ES-I3 (cell line): Measurements from ENCODE around the gene TRIM69.
"Not testable (repeated sequence)": the region's sequence is repeated elsewhere in the genome, so short reads cannot be mapped to it uniquely, and the experiment has no call there.

ENCODE experiments used
- H3K36me3 ChIP-seq: 2 replicates; pipeline ENCODE4 v1.6.1; 2013; ENCODE audit warnings: mild to moderate bottlenecking, low read length, control low read depth, moderate library complexity; ENCODE audit not compliant: insufficient read depth
- H3K4me1 ChIP-seq: 2 replicates; pipeline ENCODE4 v1.6.1; 2013; ENCODE audit warnings: mild to moderate bottlenecking, control low read depth, low read length; ENCODE audit not compliant: insufficient read depth
- H3K9ac ChIP-seq: 2 replicates; pipeline ENCODE4 v1.6.1; 2013; ENCODE audit warnings: low read depth, mild to moderate bottlenecking, low read length, moderate library complexity
- H3K9me3 ChIP-seq: 2 replicates; pipeline ENCODE4 v1.6.1; 2013; ENCODE audit warnings: mild to moderate bottlenecking, low read length, moderate library complexity; ENCODE audit not compliant: control insufficient read depth, insufficient read depth

The TRIM69 gene

GRCh38 chr15:44726136-44726535, 10.2 kb upstream of the TRIM69 start:
- Histone ChIP-seq H3K9ac (0 out of 2 replicates have a peak overlapping the region, but pooled peaks have one; percentile 5), H3K4me1 (peaks cover 19% of the 10 kb centered on the region), H3K9me3 (no peaks in the 10 kb centered on the region), H3K36me3 (no peaks in the 10 kb centered on the region)

- Histone ChIP-seq H3K9me3 (no peaks in the 10 kb centered on the region), H3K4me1 (peaks cover 19% of the 10 kb centered on the region), H3K9ac (0 out of 2 replicates have a peak overlapping the region, but pooled peaks have one; percentile 14), H3K36me3 (no peaks in the 10 kb centered on the region)
These were observed 9.5 kb upstream of the TRIM69 start for GRCh38 chr15:44726568-44727484.

GRCh38 chr15:44727485-44728231, 8.7 kb upstream of the TRIM69 start:
- Histone ChIP-seq H3K9ac (peak overlapping the region; percentile 82; the same call in 1 of the 2 replicates), H3K36me3 (no peaks in the 10 kb centered on the region), H3K9me3 (no peaks in the 10 kb centered on the region), H3K4me1 (peaks cover 19% of the 10 kb centered on the region)

- H3K9me3 ChIP-seq, H3K36me3 ChIP-seq: not testable (repeated sequence)
- peak overlapping the region; percentile 82; the same call in 1 of the 2 replicates for H3K9ac ChIP-seq
- peaks cover 19% of the 10 kb centered on the region for H3K4me1 ChIP-seq
These were observed 8.1 kb upstream of the TRIM69 start for GRCh38 chr15:44728232-44728575.

- Histone ChIP-seq H3K36me3 (no peaks in the 10 kb centered on the region), H3K9ac (peak overlapping the region; percentile 82), H3K9me3 (no peaks in the 10 kb centered on the region), H3K4me1 (peaks cover 19% of the 10 kb centered on the region)
These were observed 7.5 kb upstream of the TRIM69 start for GRCh38 chr15:44728576-44729407.

- H3K4me1 ChIP-seq, result peaks cover 19% of the 10 kb centered on the region
- H3K9me3 ChIP-seq, result no peaks in the 10 kb centered on the region
- H3K36me3 ChIP-seq, result no peaks in the 10 kb centered on the region
- H3K9ac ChIP-seq, result peak overlapping the region; percentile 82
These were observed 6.8 kb upstream of the TRIM69 start for GRCh38 chr15:44729408-44730127.

- no peaks in the 10 kb centered on the region for H3K9me3 ChIP-seq
These were observed 1.4 kb upstream of the TRIM69 start for GRCh38 chr15:44734839-44735481.

GRCh38 chr15:44735482-44736180, 697 bp upstream of the TRIM69 start:
- H3K4me1 ChIP-seq, result peaks cover 3% of the 10 kb centered on the region; the same call in 1 of the 2 replicates
- H3K9me3 ChIP-seq, result no peaks in the 10 kb centered on the region
- no peaks in the 10 kb centered on the region for H3K36me3 ChIP-seq
- no peak overlapping the region for H3K9ac ChIP-seq

More at GRCh38 chr15:44734839-44735481, 1.4 kb upstream of the TRIM69 start:
- Histone ChIP-seq H3K9ac (no peak overlapping the region), H3K4me1 (peaks cover 3% of the 10 kb centered on the region; the same call in 1 of the 2 replicates), H3K36me3 (no peaks in the 10 kb centered on the region)

GRCh38 chr15:44738340-44738984, 2.1 kb downstream of the TRIM69 start:
- no peaks in the 10 kb centered on the region for H3K9me3 ChIP-seq
- no peaks in the 10 kb centered on the region for H3K36me3 ChIP-seq
- H3K4me1 ChIP-seq, result peaks cover 3% of the 10 kb centered on the region; the same call in 1 of the 2 replicates
- no peak overlapping the region for H3K9ac ChIP-seq

GRCh38 chr15:44739222-44739847, 3.0 kb downstream of the TRIM69 start:
- not testable (repeated sequence) for H3K4me1 ChIP-seq, H3K36me3 ChIP-seq, H3K9ac ChIP-seq, H3K9me3 ChIP-seq

- not testable (repeated sequence) for H3K4me1 ChIP-seq, H3K9ac ChIP-seq, H3K9me3 ChIP-seq, H3K36me3 ChIP-seq
These were observed 7.1 kb downstream of the TRIM69 start for GRCh38 chr15:44743454-44743853.

- no peaks in the 10 kb centered on the region for H3K4me1 ChIP-seq
These were observed 17.0 kb downstream of the TRIM69 start for GRCh38 chr15:44753345-44753744.

More at GRCh38 chr15:44753345-44753744, 17.0 kb downstream of the TRIM69 start:
- Histone ChIP-seq H3K9me3 (no peaks in the 10 kb centered on the region; the same call in 1 of the 2 replicates), H3K9ac (no peak overlapping the region), H3K36me3 (no peaks in the 10 kb centered on the region)
